Mesendoderm (in vitro differentiated cells): Measurements from ENCODE around the gene FCGR1A.
"Not testable (repeated sequence)": the region's sequence is repeated elsewhere in the genome, so short reads cannot be mapped to it uniquely, and the experiment has no call there.

ENCODE experiments used
- DNase-seq: peaks from one replicate; pipeline ENCODE4 v3.0.0; 2013
- H2AK5ac ChIP-seq: 2 replicates; pipeline ENCODE4 v1.6.1; 2013; ENCODE audit warnings: low read length, inconsistent platforms
- H2BK120ac ChIP-seq: 2 replicates; pipeline ENCODE4 v1.6.1; 2013; ENCODE audit warnings: low read depth, mild to moderate bottlenecking, low read length, moderate library complexity, mixed read lengths
- H2BK15ac ChIP-seq: replicated peaks from 2 replicates; pipeline ENCODE4 v1.6.1; 2013; ENCODE audit warnings: low read depth, mild to moderate bottlenecking, moderate library complexity
- H2BK5ac ChIP-seq: 2 replicates; pipeline ENCODE4 v1.6.1; 2013; ENCODE audit warnings: low read length, inconsistent platforms
- H3K18ac ChIP-seq: 2 replicates; pipeline ENCODE4 v1.6.1; 2013; ENCODE audit warnings: mild to moderate bottlenecking, low read length, mixed read lengths
- H3K23ac ChIP-seq: one replicate; pipeline ENCODE4 v1.6.1; 2013; ENCODE audit warnings: low read length
- H3K27ac ChIP-seq: 2 replicates; pipeline ENCODE4 v1.5.1; 2013; ENCODE audit warnings: low read depth, mild to moderate bottlenecking, inconsistent platforms, low read length, moderate library complexity
- H3K27me3 ChIP-seq: 2 replicates; pipeline ENCODE4 v1.6.1; 2013; ENCODE audit warnings: low read length, control low read depth, mild to moderate bottlenecking, inconsistent platforms; ENCODE audit not compliant: insufficient read depth, poor library complexity
- H3K36me3 ChIP-seq: 2 replicates; pipeline ENCODE4 v1.6.1; 2013; ENCODE audit warnings: low read length, inconsistent platforms; ENCODE audit not compliant: control insufficient read depth, insufficient read depth
- H3K4ac ChIP-seq: one replicate; pipeline ENCODE4 v1.6.1; 2013; ENCODE audit warnings: low read depth, mild to moderate bottlenecking, low read length, moderate library complexity
- H3K4me1 ChIP-seq: 2 replicates; pipeline ENCODE4 v1.6.1; 2013; ENCODE audit warnings: low read depth, low read length, inconsistent platforms; ENCODE audit not compliant: control insufficient read depth
- H3K4me2 ChIP-seq: 2 replicates; pipeline ENCODE4 v1.6.1; 2013; ENCODE audit warnings: low read length
- H3K4me3 ChIP-seq: 2 replicates; pipeline ENCODE4 v1.5.1; 2013; ENCODE audit warnings: mild to moderate bottlenecking, low read length
- H3K56ac ChIP-seq: one replicate; pipeline ENCODE4 v1.6.1; 2013; ENCODE audit warnings: low read length
- H3K79me1 ChIP-seq: 2 replicates; pipeline ENCODE4 v1.6.1; 2013; ENCODE audit warnings: low read length, inconsistent platforms
- H3K79me2 ChIP-seq: 2 replicates; pipeline ENCODE4 v1.6.1; 2013; ENCODE audit warnings: mild to moderate bottlenecking, low read length; ENCODE audit not compliant: control insufficient read depth, insufficient read depth
- H3K9ac ChIP-seq: 2 replicates; pipeline ENCODE4 v1.6.1; 2013; ENCODE audit warnings: low read length, inconsistent platforms
- H4K5ac ChIP-seq: one replicate; pipeline ENCODE4 v1.6.1; 2013; ENCODE audit warnings: low read length
- H4K8ac ChIP-seq: one replicate; pipeline ENCODE4 v1.6.1; 2013; ENCODE audit warnings: low read depth, mild to moderate bottlenecking, control low read depth, low read length, moderate library complexity
- whole genome bisulfite sequencing: extraction: QIAGEN DNeasy Blood & Tissue Kit; methylation state at CpG from one replicate; pipeline ENCODE4 v1.1.7; 2013; ENCODE audit warnings: low lambda C conversion rate, missing lambda C conversion rate; ENCODE audit not compliant: insufficient coverage; ENCODE audit errors: extremely low coverage; 5-methylcytosine and 5-hydroxymethylcytosine counted together

Gene FCGR1A

DNA sequence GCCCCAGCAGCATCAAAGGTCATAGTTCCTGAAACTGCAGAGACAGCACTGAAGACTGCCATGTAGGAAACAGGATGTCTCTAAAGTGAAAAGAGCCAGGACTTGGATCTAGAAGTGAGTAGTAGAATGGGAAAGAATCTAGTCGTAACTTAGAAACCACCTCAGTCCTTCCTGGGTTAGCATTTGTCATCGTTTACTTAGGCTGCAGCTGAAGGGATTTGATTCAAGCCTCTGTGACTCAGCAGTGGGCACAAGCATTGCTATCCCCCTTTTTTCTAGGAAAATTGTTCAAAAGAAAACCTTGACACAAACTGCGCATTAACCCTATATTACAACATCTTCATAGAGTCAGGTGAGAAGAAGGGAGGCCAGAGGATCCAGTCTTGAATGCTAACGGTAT, 11.8 kb upstream of the FCGR1A start:
- not testable (repeated sequence) for H2BK5ac ChIP-seq, H3K23ac ChIP-seq, H4K5ac ChIP-seq, H2BK120ac ChIP-seq, H2BK15ac ChIP-seq, H3K27me3 ChIP-seq, H3K36me3 ChIP-seq, H3K79me1 ChIP-seq, H3K4ac ChIP-seq, H3K9ac ChIP-seq, H3K56ac ChIP-seq, H3K4me1 ChIP-seq, H2AK5ac ChIP-seq, H3K4me2 ChIP-seq, H3K27ac ChIP-seq, H4K8ac ChIP-seq, H3K79me2 ChIP-seq, H3K18ac ChIP-seq, DNase-seq, H3K4me3 ChIP-seq
- no CpG with 5 or more reads among the region's 4 CpGs for WGBS

DNA sequence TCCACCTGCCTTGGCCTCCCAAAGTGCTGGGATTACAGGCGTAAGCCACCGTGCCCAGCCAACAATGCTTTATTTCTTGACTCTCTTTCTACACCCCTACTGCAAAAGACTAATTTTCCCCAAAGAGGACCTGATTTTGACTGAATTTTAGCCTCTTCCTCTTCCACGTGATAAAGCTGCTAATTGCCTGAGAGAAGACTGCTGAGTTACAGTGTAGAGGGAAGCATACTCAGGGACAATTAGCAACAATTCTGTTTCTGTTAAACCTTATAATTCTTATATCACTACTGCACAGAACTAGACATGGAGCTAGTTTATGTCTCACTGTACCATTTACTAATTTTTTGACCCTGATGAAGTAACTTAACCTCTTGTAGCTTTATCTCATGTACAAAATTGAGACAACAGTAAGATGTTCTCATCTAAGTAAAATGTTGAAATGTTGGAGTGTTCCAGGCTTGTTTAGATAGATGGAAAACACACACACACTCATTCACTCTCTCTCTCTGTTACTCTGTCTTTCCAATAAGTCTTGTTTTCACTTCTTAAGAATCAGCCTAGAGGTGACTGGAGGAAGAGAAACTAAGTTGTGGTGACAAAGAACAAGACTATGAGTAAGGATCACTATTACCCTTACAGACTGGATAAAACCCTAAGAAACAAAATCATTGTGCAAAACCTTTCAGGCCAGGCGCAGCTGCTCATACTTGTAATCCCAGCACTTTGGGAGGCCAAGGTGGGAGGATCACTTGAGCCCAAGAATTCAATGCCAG, 10.7 kb upstream of the FCGR1A start:
- not testable (repeated sequence) for H3K79me2 ChIP-seq, H3K36me3 ChIP-seq, H3K9ac ChIP-seq, H3K18ac ChIP-seq, H3K79me1 ChIP-seq, DNase-seq, H3K4me1 ChIP-seq, H3K4ac ChIP-seq, H3K27me3 ChIP-seq, H4K8ac ChIP-seq, H3K56ac ChIP-seq, H3K23ac ChIP-seq, H2BK15ac ChIP-seq, H3K4me3 ChIP-seq, H2BK5ac ChIP-seq, H3K27ac ChIP-seq, H2BK120ac ChIP-seq, H2AK5ac ChIP-seq, H4K5ac ChIP-seq, H3K4me2 ChIP-seq
- WGBS, result no CpG with 5 or more reads among the region's 4 CpGs

GRCh38 chr1:149775510-149776147, 6.9 kb upstream of the FCGR1A start:
- not testable (repeated sequence) for H3K4me3 ChIP-seq, H3K79me1 ChIP-seq, H3K56ac ChIP-seq, H4K8ac ChIP-seq, H3K27me3 ChIP-seq, H3K27ac ChIP-seq, H3K79me2 ChIP-seq, H2BK15ac ChIP-seq, H4K5ac ChIP-seq, H3K4me2 ChIP-seq, H2BK5ac ChIP-seq, H3K9ac ChIP-seq, H3K4me1 ChIP-seq, H3K23ac ChIP-seq, H3K4ac ChIP-seq, H3K36me3 ChIP-seq, H2BK120ac ChIP-seq, H3K18ac ChIP-seq, H2AK5ac ChIP-seq
- WGBS, result no CpG with 5 or more reads among the region's 3 CpGs
- peak; percentile 77 for DNase-seq

- not testable (repeated sequence) for H3K56ac ChIP-seq, H3K9ac ChIP-seq, H3K18ac ChIP-seq, H3K23ac ChIP-seq, H2BK120ac ChIP-seq, H3K4ac ChIP-seq, H3K4me2 ChIP-seq, H2BK5ac ChIP-seq, H3K4me1 ChIP-seq, H4K8ac ChIP-seq, H3K4me3 ChIP-seq, DNase-seq, H3K27ac ChIP-seq, H3K79me1 ChIP-seq, H3K79me2 ChIP-seq, H3K36me3 ChIP-seq, H3K27me3 ChIP-seq, H4K5ac ChIP-seq, H2BK15ac ChIP-seq, H2AK5ac ChIP-seq
- no CpG with 5 or more reads among the region's 3 CpGs for WGBS
Measured at GRCh38 chr1:149777084-149777483, 5.4 kb upstream of the FCGR1A start.

DNA sequence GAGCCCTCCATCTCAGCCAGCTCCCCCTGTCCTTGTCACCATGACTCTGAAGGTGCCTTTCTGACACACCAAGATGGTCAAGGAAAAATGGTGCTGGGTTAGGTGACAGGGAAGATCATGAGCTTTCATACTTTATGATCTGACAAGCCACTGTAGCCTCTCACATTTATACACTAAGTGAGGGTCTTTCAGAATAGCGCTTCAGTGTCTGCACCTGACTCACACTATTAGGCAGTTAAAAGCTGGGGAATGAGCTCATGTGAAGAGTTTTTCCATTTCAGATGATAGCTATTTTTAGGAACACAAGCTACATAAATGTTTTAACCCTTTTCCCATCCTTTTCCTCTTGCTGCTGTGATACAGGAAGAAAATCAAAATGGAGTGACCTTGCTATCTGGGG, 4.2 kb upstream of the FCGR1A start:
- H3K27me3 ChIP-seq, H2BK15ac ChIP-seq, H3K56ac ChIP-seq, H3K18ac ChIP-seq, H4K5ac ChIP-seq, H3K79me1 ChIP-seq, H2AK5ac ChIP-seq, H3K23ac ChIP-seq, H3K4ac ChIP-seq, H3K27ac ChIP-seq, H3K4me2 ChIP-seq, H3K4me3 ChIP-seq, H3K9ac ChIP-seq, H3K79me2 ChIP-seq, DNase-seq, H2BK120ac ChIP-seq, H2BK5ac ChIP-seq, H4K8ac ChIP-seq, H3K36me3 ChIP-seq, H3K4me1 ChIP-seq: not testable (repeated sequence)
- WGBS, result no CpG with 5 or more reads among the region's 1 CpG
